Upper lobe of left lung (tissue), 4 donors: Measurements from ENCODE around the gene OR4C3.

Experiments
- POLR2AphosphoS5 ChIP-seq, 2 donors: sonication (generic); formaldehyde crosslinking; IDR thresholded peaks; one replicate each; pipeline ENCODE4 v1.5.1; 2017; ENCODE audit warnings: antibody characterized with exemption in 2 of 2
- TF ChIP-seq, protein P1 (sequence below), 6 experiments: fragments of 450-650 bp in 4 of 6; fragments of 200-600 bp in 2 of 6; sonication (generic) in 2 of 6; IDR thresholded peaks; one replicate each; pipeline ENCODE4 v1.5.1; 2016 to 2019; ENCODE audit warnings: antibody characterized with exemption in 6 of 6

DNA sequence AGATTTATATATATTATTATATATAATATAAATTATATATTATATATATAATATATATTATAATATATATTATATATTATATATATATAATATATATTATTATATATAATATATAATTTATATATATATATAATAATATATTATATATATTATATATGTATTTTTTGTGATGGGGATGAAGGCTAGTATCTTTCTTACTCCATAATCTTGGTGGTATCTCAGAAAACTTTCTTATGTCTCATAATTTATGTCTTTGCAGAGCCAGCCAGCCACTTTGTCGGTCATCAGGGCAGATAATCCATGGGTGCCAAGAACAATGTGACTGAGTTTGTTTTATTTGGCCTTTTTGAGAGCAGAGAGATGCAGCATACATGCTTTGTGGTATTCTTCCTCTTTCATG is 18.8 kb upstream of the OR4C3 start, which contains the start of gene OR4S1:
- TF ChIP-seq, protein P1, sequence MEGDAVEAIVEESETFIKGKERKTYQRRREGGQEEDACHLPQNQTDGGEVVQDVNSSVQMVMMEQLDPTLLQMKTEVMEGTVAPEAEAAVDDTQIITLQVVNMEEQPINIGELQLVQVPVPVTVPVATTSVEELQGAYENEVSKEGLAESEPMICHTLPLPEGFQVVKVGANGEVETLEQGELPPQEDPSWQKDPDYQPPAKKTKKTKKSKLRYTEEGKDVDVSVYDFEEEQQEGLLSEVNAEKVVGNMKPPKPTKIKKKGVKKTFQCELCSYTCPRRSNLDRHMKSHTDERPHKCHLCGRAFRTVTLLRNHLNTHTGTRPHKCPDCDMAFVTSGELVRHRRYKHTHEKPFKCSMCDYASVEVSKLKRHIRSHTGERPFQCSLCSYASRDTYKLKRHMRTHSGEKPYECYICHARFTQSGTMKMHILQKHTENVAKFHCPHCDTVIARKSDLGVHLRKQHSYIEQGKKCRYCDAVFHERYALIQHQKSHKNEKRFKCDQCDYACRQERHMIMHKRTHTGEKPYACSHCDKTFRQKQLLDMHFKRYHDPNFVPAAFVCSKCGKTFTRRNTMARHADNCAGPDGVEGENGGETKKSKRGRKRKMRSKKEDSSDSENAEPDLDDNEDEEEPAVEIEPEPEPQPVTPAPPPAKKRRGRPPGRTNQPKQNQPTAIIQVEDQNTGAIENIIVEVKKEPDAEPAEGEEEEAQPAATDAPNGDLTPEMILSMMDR (IDR thresholded peaks at IDR 0.05): no peak
- no peak for TF ChIP-seq POLR2AphosphoS5 (IDR thresholded peaks at IDR 0.05)
